GM20000 (cell line): ENCODE measurements around the gene CACNA2D2.

Source experiments
- DNase-seq: peaks from one replicate; pipeline ENCODE4 v3.0.0; 2012; ENCODE audit warnings: low spot score
- TF ChIP-seq, protein P1 (sequence below): IDR thresholded peaks from 2 replicates; pipeline ENCODE4 v1.5.1; 2012; ENCODE audit warnings: mild to moderate bottlenecking, control low read depth; ENCODE audit errors: extremely low read depth, missing control alignments

Gene CACNA2D2

DNA sequence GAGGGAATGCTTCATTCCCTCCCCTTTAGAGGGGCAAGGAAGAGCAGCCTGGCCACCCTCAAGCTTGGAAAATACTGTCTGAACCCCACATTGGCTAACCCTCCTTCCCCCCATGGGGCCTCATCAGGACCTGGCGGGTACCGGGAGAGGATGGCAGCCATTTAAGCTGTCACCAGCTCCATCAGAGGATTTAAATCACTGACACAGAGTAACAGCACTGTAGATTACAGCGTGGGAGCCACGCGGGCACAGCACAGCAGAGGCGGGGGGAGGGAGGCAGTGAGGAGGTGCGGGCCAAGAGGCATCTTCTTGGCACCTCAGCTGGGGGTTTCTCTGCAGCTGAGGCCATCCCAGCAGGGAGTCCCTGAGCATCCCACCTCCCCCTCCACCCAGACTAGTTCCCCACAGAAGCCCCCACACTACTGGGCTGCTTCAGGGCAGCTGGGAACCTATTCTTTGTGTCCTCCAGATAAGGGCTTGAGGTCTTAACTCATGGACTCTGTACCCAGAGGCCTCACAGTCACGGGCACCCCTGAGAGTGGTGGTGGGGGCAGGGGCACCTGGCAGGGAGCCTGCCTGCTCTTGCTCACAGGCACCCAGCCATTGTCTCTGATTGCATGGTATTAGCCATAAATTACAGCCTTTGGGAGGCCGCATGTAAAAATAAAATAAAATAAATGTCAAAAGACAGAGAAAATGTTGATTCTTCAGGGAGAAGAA, 21.9 kb upstream of the CACNA2D2 start:
- DNase-seq = no peak
- TF ChIP-seq, protein P1, sequence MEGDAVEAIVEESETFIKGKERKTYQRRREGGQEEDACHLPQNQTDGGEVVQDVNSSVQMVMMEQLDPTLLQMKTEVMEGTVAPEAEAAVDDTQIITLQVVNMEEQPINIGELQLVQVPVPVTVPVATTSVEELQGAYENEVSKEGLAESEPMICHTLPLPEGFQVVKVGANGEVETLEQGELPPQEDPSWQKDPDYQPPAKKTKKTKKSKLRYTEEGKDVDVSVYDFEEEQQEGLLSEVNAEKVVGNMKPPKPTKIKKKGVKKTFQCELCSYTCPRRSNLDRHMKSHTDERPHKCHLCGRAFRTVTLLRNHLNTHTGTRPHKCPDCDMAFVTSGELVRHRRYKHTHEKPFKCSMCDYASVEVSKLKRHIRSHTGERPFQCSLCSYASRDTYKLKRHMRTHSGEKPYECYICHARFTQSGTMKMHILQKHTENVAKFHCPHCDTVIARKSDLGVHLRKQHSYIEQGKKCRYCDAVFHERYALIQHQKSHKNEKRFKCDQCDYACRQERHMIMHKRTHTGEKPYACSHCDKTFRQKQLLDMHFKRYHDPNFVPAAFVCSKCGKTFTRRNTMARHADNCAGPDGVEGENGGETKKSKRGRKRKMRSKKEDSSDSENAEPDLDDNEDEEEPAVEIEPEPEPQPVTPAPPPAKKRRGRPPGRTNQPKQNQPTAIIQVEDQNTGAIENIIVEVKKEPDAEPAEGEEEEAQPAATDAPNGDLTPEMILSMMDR = no peak

DNA sequence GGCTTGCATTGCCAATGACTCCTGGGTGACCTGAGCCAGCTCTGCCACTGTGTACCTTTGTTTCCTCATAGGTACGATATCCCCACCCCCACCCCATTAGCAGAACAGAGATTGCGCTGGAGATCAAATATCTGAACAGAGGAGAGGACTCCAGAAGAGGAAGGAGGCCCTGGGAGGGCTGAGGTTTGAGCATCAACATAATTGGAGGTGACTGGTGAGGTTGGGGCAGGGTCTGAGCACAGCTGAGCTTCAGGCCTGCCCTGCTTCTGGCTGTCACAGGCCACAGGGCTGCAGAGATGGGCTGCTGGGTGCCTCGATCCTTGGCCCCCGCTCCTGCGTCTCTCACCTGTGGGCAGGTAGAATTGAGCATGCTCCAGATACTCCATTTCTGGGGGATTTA, 21.3 kb upstream of the CACNA2D2 start:
- no peak for DNase-seq
- TF ChIP-seq, protein P1 = no peak

DNA sequence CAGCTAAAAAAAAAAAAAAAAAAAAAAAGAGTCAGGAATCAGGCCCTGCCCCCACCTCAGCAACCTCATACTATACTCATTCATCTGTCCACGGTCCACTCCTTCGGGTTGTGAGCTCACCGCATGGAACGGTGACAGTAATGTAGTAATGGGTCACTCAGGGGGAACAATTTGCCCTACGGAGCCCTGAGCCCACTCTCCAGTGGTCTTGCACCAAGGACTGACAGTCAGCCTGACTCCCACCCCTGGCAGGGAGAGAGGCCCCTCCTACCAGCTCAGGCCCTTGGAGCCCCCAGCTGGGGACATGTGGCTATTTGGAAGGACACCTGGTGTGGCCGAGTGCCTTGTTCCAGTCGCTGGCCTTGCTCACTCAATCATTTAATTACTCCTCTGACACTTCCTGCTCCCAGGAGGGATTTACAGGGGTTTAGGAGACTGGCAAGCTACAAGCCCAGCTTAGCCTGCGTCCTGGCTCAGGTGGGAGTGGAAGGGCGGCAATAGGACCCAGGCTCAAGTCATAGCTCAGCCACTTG, 19.9 kb upstream of the CACNA2D2 start:
- DNase-seq = no peak
- TF ChIP-seq, protein P1 = no peak

- TF ChIP-seq, protein P1 = no peak
- DNase-seq = no peak
Measured at GRCh38 chr3:50521572-50521971, 18.1 kb upstream of the CACNA2D2 start.

GRCh38 chr3:50520849-50521248, 17.4 kb upstream of the CACNA2D2 start:
- TF ChIP-seq, protein P1 = no peak
- no peak for DNase-seq

- peak; percentile 82 for DNase-seq
- TF ChIP-seq, protein P1 = peak; percentile 97
Measured at GRCh38 chr3:50519471-50520089, 16.1 kb upstream of the CACNA2D2 start.

DNA sequence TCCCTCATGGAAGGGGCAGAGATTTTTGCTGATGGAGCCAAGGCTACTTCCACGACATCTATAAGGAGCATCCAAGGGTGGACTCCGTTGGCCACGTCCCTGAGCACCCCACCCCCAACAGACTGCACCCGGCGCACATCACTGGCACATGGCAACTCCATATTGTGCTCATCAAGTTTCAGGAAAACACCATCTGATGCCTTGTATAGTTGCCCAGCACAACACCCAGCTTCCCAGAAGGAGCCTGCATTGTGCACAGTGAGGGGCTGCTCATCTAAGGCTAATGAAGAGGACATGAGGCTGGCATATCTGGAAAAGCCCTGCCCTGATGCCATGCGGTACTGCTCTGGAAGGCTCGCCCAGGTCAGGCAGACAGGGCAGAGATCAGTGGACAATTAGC, 15.0 kb upstream of the CACNA2D2 start:
- DNase-seq = no peak
- TF ChIP-seq, protein P1 = no peak
